ENCODE measurements around the gene COX7B2. TPM values are rescaled to one million over a fixed set of nuclear protein-coding genes. Genes with fewer than 3 reads are reported as not detected.

COX7B2 gene
- total and polyA plus RNA-seq, 10 of the 15 experiments (the other 5 are each of a cell fraction or from before 2014, with no cell fraction given): not detected

DNA sequence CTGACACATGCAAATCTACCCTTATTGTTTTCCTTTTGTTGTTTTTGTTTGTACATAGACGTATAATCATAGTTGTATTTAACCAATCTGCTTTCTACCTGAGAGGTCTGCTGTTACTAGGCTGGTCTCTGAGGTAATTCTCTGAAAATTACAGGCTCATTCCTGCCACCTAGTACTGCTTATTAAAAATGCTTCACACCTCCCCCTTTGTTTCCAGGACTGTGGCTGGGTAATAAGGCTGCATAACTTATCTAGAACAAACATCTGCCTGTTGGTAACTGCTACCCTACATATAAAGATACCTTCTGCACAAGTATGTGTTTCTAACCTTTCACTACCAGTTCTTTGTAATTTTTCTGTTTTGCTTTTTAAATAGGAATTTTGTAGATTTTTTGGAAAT lies 34.2 kb downstream of the COX7B2 start:
- in situ Hi-C loops (cut with MboI): no loop called here
- no peaks in the 10 kb centered on the region for H3K27me3 ChIP-seq (replicated peaks in 1 of 2; ENCODE audit: control insufficient read depth in 2 of 2, insufficient read depth in 2 of 2, low read length in 1 of 2)
- DNase-seq (ENCODE audit: low read depth, low spot score) (no peak), FAIRE-seq (no peak), ATAC-seq (no peak)
- 22% methylated on average over 1 of the region's 1 CpG for WGBS (ENCODE audit: insufficient coverage, insufficient replicate concordance, low lambda C conversion rate, missing lambda C conversion rate)
- H3K9ac ChIP-seq (ENCODE audit: control insufficient read depth, insufficient read depth, low read length): no peak overlapping the region
- no peak overlapping the region for H3K4me3 ChIP-seq
- no peak overlapping the region for H3K4me2 ChIP-seq (ENCODE audit: control insufficient read depth, insufficient read depth)
- no TSS peak for BruUV-seq (replicated peaks)
- no peak overlapping the region for H3K27ac ChIP-seq (ENCODE audit: control insufficient read depth, insufficient read depth)
- ChIA-PET RAD21 (ENCODE audit: unreplicated experiment) (no interaction called here), POLR2A (no interaction called here), SMC1A (ENCODE audit: uncharacterized antibody, unreplicated experiment) (no interaction called here), CTCF (no interaction called here)
- TF ChIP-seq ETV6 (conservative IDR thresholded peaks at IDR 0.05 in 1 of 2, IDR thresholded peaks at IDR 0.05 in 1 of 2; ENCODE audit: borderline replicate concordance in 1 of 2, low read depth in 1 of 2) (no peak), CHD2 (IDR thresholded peaks at IDR 0.05; ENCODE audit: borderline replicate concordance, low read depth, low read length) (no peak), KLF5 (IDR thresholded peaks at IDR 0.05; ENCODE audit: partially characterized antibody) (no peak), KDM1A (IDR thresholded peaks at IDR 0.05; ENCODE audit: borderline replicate concordance) (no peak), CHD1 (IDR thresholded peaks at IDR 0.05; ENCODE audit: low read depth, low read length) (no peak), MYB (IDR thresholded peaks at IDR 0.05; ENCODE audit: borderline replicate concordance, low read depth, low read length) (no peak), BHLHE40 (IDR thresholded peaks at IDR 0.05; ENCODE audit: borderline replicate concordance in 1 of 2, low read depth in 2 of 2, low read length in 1 of 2) (no peak), BMI1 (IDR thresholded peaks at IDR 0.05; ENCODE audit: borderline replicate concordance) (no peak), PML (IDR thresholded peaks at IDR 0.05; ENCODE audit: low read length) (no peak), SIX5 (IDR thresholded peaks at IDR 0.05; ENCODE audit: low read depth, low read length, severe bottlenecking) (no peak), POLR2A (IDR thresholded peaks at IDR 0.05; ENCODE audit: low read depth, low read length) (no peak), BCL11A (IDR thresholded peaks at IDR 0.05; ENCODE audit: low read depth, low read length) (no peak)
- TF ChIP-seq, protein P1, sequence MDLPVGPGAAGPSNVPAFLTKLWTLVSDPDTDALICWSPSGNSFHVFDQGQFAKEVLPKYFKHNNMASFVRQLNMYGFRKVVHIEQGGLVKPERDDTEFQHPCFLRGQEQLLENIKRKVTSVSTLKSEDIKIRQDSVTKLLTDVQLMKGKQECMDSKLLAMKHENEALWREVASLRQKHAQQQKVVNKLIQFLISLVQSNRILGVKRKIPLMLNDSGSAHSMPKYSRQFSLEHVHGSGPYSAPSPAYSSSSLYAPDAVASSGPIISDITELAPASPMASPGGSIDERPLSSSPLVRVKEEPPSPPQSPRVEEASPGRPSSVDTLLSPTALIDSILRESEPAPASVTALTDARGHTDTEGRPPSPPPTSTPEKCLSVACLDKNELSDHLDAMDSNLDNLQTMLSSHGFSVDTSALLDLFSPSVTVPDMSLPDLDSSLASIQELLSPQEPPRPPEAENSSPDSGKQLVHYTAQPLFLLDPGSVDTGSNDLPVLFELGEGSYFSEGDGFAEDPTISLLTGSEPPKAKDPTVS (IDR thresholded peaks at IDR 0.05; ENCODE audit: low read depth, low read length): no peak
- no peaks in the 10 kb centered on the region for H3K36me3 ChIP-seq (ENCODE audit: control insufficient read depth in 2 of 2, insufficient read depth in 2 of 2, low read length in 1 of 2)
- no peak overlapping the region for H2AFZ ChIP-seq (ENCODE audit: control insufficient read depth, low read depth, low read length)
- no peaks in the 10 kb centered on the region for H3K4me1 ChIP-seq (ENCODE audit: control insufficient read depth, insufficient read depth, low read length)
- no peaks in the 10 kb centered on the region for H3K79me2 ChIP-seq (ENCODE audit: control insufficient read depth, insufficient read depth, low read length)
- intact Hi-C loops (cut with micrococcal nuclease; ENCODE audit: unreplicated experiment): no loop called here
- no peaks in the 10 kb centered on the region for H4K20me1 ChIP-seq (ENCODE audit: control insufficient read depth, insufficient read depth)
- H3K9me3 ChIP-seq (replicated peaks; ENCODE audit: control insufficient read depth, insufficient read depth, low read length): no peaks in the 10 kb centered on the region
